ENCODE results near the gene THAP9.
"Not testable (repeated sequence)": the region's sequence is repeated elsewhere in the genome, so short reads cannot be mapped to it uniquely, and the experiment has no call there.

The THAP9 gene

GRCh38 chr4:82898322-82899243 lies 2.0 kb upstream of the THAP9 start:
- DNase-seq = peak; percentile 50 to 56

- no peak for DNase-seq
These were observed 1.0 kb upstream of the THAP9 start for GRCh38 chr4:82899374-82900065.

- DNase-seq = peak; percentile 36 to 53
These were observed 497 bp upstream of the THAP9 start for GRCh38 chr4:82900066-82900410.

- no peak for DNase-seq
These were observed 716 bp downstream of the THAP9 start for GRCh38 chr4:82901183-82901718.

- peak in 1 of 2 experiments; percentile 15 for DNase-seq
These were observed 3.2 kb downstream of the THAP9 start for GRCh38 chr4:82903737-82904136.

GRCh38 chr4:82905205-82905604 lies 4.7 kb downstream of the THAP9 start:
- peak in 1 of 2 experiments; percentile 25 for DNase-seq

- DNase-seq = no peak
These were observed 5.9 kb downstream of the THAP9 start for GRCh38 chr4:82906469-82906868.

- DNase-seq = no peak
These were observed 8.8 kb downstream of the THAP9 start for GRCh38 chr4:82909326-82909725.

GRCh38 chr4:82913305-82913704 lies 12.8 kb downstream of the THAP9 start:
- no peak for DNase-seq

- not testable (repeated sequence) for DNase-seq
These were observed 13.4 kb downstream of the THAP9 start for GRCh38 chr4:82913968-82914367.

GRCh38 chr4:82918091-82918490 lies 17.6 kb downstream of the THAP9 start:
- DNase-seq = no peak

GRCh38 chr4:82919386-82919785 lies 18.9 kb downstream of the THAP9 start:
- DNase-seq = no peak

- no peak for DNase-seq
These were observed 21.3 kb downstream of the THAP9 start for GRCh38 chr4:82921795-82922194.

- no peak for DNase-seq
These were observed 30.6 kb downstream of the THAP9 start for GRCh38 chr4:82930848-82931755.

GRCh38 chr4:82934441-82934840 lies 33.9 kb downstream of the THAP9 start:
- DNase-seq = no peak

GRCh38 chr4:82939414-82939813 lies 38.9 kb downstream of the THAP9 start:
- DNase-seq = no peak

GRCh38 chr4:82947498-82947897 lies 47.0 kb downstream of the THAP9 start:
- no peak for DNase-seq

GRCh38 chr4:82948647-82949204 lies 48.2 kb downstream of the THAP9 start:
- DNase-seq = no peak

- no peak for DNase-seq
These were observed 50.7 kb downstream of the THAP9 start for GRCh38 chr4:82951196-82951595.

GRCh38 chr4:82954212-82954611 lies 53.7 kb downstream of the THAP9 start:
- DNase-seq = no peak

- peak; percentile 18 to 19 for DNase-seq
These were observed 56.5 kb downstream of the THAP9 start for GRCh38 chr4:82957045-82957444.

GRCh38 chr4:82965763-82966162 lies 65.2 kb downstream of the THAP9 start:
- no peak for DNase-seq
